ENCODE measurements around the gene ZNF618. TPM values are rescaled to one million over a fixed set of nuclear protein-coding genes. Genes with fewer than 3 reads are reported as not detected.

Gene ZNF618
- total RNA-seq, 4 donors from 2014 or later, result 2.1 to 6.2 (median 4.1) TPM

GRCh38 chr9:114015607-114016006 lies 139.5 kb downstream of the ZNF618 start:
- 82 to 100% methylated on average over 2 of the region's 2 CpGs for WGBS, 2 donors (ENCODE audit: low coverage in 1 of 2)
- no peak for TF ChIP-seq POLR2AphosphoS5 (IDR thresholded peaks at IDR 0.05)
- TF ChIP-seq EP300 (IDR thresholded peaks at IDR 0.05), result no peak
- TF ChIP-seq POLR2A (IDR thresholded peaks at IDR 0.05), result no peak
- TF ChIP-seq CTCF (IDR thresholded peaks at IDR 0.05), result no peak

GRCh38 chr9:114016101-114016500 lies 140.0 kb downstream of the ZNF618 start:
- Histone ChIP-seq H3K27ac (no peak overlapping the region), H3K4me1 (no peaks in the 10 kb centered on the region), H3K4me3 (no peak overlapping the region), H3K27me3 (no peaks in the 10 kb centered on the region), H3K9me3 (peaks cover 0 to 15% (median 0%) of the 10 kb centered on the region in 3 donors), H3K36me3 (peaks cover 0 to 56% of the 10 kb centered on the region in 2 donors)
- WGBS, 2 donors (ENCODE audit: low coverage in 1 of 2), result 80 to 88% methylated on average over 1 to 5 of the region's 6 CpGs
- ATAC-seq, result no peak
- TF ChIP-seq POLR2A (IDR thresholded peaks at IDR 0.05) (no peak), CTCF (IDR thresholded peaks at IDR 0.05) (no peak), EP300 (IDR thresholded peaks at IDR 0.05) (no peak)

More at GRCh38 chr9:114015607-114016006, 139.5 kb downstream of the ZNF618 start:
- H3K4me1 ChIP-seq, result no peaks in the 10 kb centered on the region
- H3K4me3 ChIP-seq, result no peak overlapping the region
- no peaks in the 10 kb centered on the region for H3K27me3 ChIP-seq
- H3K27ac ChIP-seq, result no peak overlapping the region
- peaks cover 0 to 61% of the 10 kb centered on the region in 2 donors for H3K36me3 ChIP-seq
- H3K9me3 ChIP-seq, result peaks cover 0 to 12% (median 0%) of the 10 kb centered on the region in 3 donors
- no peak for ATAC-seq

GRCh38 chr9:114016629-114017423 lies 140.7 kb downstream of the ZNF618 start:
- no peaks in the 10 kb centered on the region for H3K4me1 ChIP-seq
- TF ChIP-seq EP300 (IDR thresholded peaks at IDR 0.05), result no peak
- TF ChIP-seq POLR2A (IDR thresholded peaks at IDR 0.05), result no peak
- TF ChIP-seq POLR2AphosphoS5 (IDR thresholded peaks at IDR 0.05), result no peak
- TF ChIP-seq CTCF (IDR thresholded peaks at IDR 0.05), result no peak
- H3K4me3 ChIP-seq, result no peak overlapping the region
- H3K9me3 ChIP-seq, result peaks cover 0 to 21% (median 0%) of the 10 kb centered on the region in 3 donors
- no peak for ATAC-seq
- no peaks in the 10 kb centered on the region for H3K27me3 ChIP-seq
- peaks cover 0 to 53% of the 10 kb centered on the region in 2 donors for H3K36me3 ChIP-seq
- H3K27ac ChIP-seq, result no peak overlapping the region
- 100% methylated on average over 4 of the region's 14 CpGs; no CpG with 5 or more reads in 1 of the 2 donors for WGBS, 2 donors (ENCODE audit: low coverage in 1 of 2)

- ATAC-seq, result no peak
- Histone ChIP-seq H3K4me1 (no peaks in the 10 kb centered on the region), H3K36me3 (peaks cover 0 to 59% of the 10 kb centered on the region in 2 donors), H3K9me3 (peaks cover 0 to 27% (median 0%) of the 10 kb centered on the region in 3 donors), H3K27me3 (no peaks in the 10 kb centered on the region), H3K27ac (no peak overlapping the region), H3K4me3 (no peak overlapping the region)
- TF ChIP-seq CTCF (IDR thresholded peaks at IDR 0.05) (no peak), POLR2AphosphoS5 (IDR thresholded peaks at IDR 0.05) (no peak), POLR2A (IDR thresholded peaks at IDR 0.05) (no peak), EP300 (IDR thresholded peaks at IDR 0.05) (no peak)
- 50 to 100% methylated on average over 2 of the region's 6 CpGs for WGBS, 2 donors (ENCODE audit: low coverage in 1 of 2)
Observed at GRCh38 chr9:114017741-114018715, 141.9 kb downstream of the ZNF618 start.
